GM12875 (cell line): ENCODE measurements around the gene NUP37.
"Not testable (repeated sequence)": the region's sequence is repeated elsewhere in the genome, so short reads cannot be mapped to it uniquely, and the experiment has no call there.

ENCODE experiments used
- H3K4me3 ChIP-seq: one replicate; pipeline ENCODE4 v1.5.1; 2011; ENCODE audit warnings: low read depth, low read length, control low read depth
- CTCF ChIP-seq: IDR thresholded peaks from 2 replicates; pipeline ENCODE4 v1.5.1; 2011; ENCODE audit warnings: low read depth, mild to moderate bottlenecking, control low read depth, inconsistent platforms, low read length, moderate library complexity, borderline replicate concordance; ENCODE audit not compliant: insufficient read depth

NUP37 gene

GRCh38 chr12:102096855-102097254 is 23.1 kb downstream of the NUP37 start:
- no peak overlapping the region for H3K4me3 ChIP-seq
- no peak for TF ChIP-seq CTCF

- TF ChIP-seq CTCF = peak; percentile 25; the same call in 1 of the 2 replicates
- no peak overlapping the region for H3K4me3 ChIP-seq
Observed at GRCh38 chr12:102095677-102096263, 24.1 kb downstream of the NUP37 start.

- no peak for TF ChIP-seq CTCF
- no peak overlapping the region for H3K4me3 ChIP-seq
Observed at GRCh38 chr12:102093319-102093718, 26.6 kb downstream of the NUP37 start.

- H3K4me3 ChIP-seq = not testable (repeated sequence)
Observed at GRCh38 chr12:102089228-102089835, 30.6 kb downstream of the NUP37 start.

GRCh38 chr12:102080842-102081241 is 39.1 kb downstream of the NUP37 start:
- TF ChIP-seq CTCF = no peak
- H3K4me3 ChIP-seq = no peak overlapping the region

GRCh38 chr12:102072092-102072491 is 47.8 kb downstream of the NUP37 start:
- H3K4me3 ChIP-seq = not testable (repeated sequence)

- TF ChIP-seq CTCF = no peak
- H3K4me3 ChIP-seq = no peak overlapping the region
Observed at GRCh38 chr12:102069707-102070106, 50.2 kb downstream of the NUP37 start.

- no peak for TF ChIP-seq CTCF
- H3K4me3 ChIP-seq = no peak overlapping the region
Observed at GRCh38 chr12:102067574-102068258, 52.2 kb downstream of the NUP37 start.
